ENCODE measurements around the gene EPN2.

- TF ChIP-seq CTCF (conservative IDR thresholded peaks at IDR 0.05; ENCODE audit: low read length): no peak
- TF ChIP-seq EZH2phosphoT487 (IDR thresholded peaks at IDR 0.05; ENCODE audit: borderline replicate concordance, low read depth, low read length): no peak
Observed at GRCh38 chr17:19343671-19344151, 106.5 kb downstream of the EPN2 start.

Measured in OCI-LY7 (cell line).